Measurements from ENCODE around the gene LRRFIP1.

GRCh38 chr2:237749961-237750360 is 122.6 kb downstream of the LRRFIP1 start:
- TF ChIP-seq POLR2A (IDR thresholded peaks at IDR 0.05; ENCODE audit: low read depth, low read length): no peak
- TF ChIP-seq POLR2AphosphoS5 (IDR thresholded peaks at IDR 0.05; ENCODE audit: low read depth, low read length): no peak
- no peak for TF ChIP-seq POU2F2 (IDR thresholded peaks at IDR 0.05; ENCODE audit: low read depth, low read length)
- no peak for TF ChIP-seq PAX5 (IDR thresholded peaks at IDR 0.05; ENCODE audit: insufficient read depth, low read length, severe bottlenecking)
